ENCODE data around the gene MYDGF. TPM values are rescaled to one million over a fixed set of nuclear protein-coding genes. Genes with fewer than 3 reads are reported as not detected.

MYDGF gene
- total and polyA plus RNA-seq, 9 of the 15 experiments (the other 6 are each of a cell fraction or from before 2014, with no cell fraction given): 4.2 to 141 (median 82.1) TPM

- DNase-seq (ENCODE audit: extremely low read depth in 1 of 4, low spot score in 3 of 4) (no peak), ATAC-seq (no peak), FAIRE-seq (no peak)
- ChIA-PET CTCF (ENCODE audit: low intra/inter-chr PET ratio) (no interaction called here), POLR2A (no interaction called here)
- Histone ChIP-seq H3K9me3 (replicated peaks; ENCODE audit: control insufficient read depth, insufficient read depth, low read depth, low read length) (no peaks in the 10 kb centered on the region), H3K4me2 (ENCODE audit: insufficient read depth, low read length) (no peak overlapping the region), H2AFZ (ENCODE audit: low read depth, low read length) (no peak overlapping the region), H3K36me3 (ENCODE audit: control insufficient read depth, insufficient read depth, low read length) (peaks cover 71% of the 10 kb centered on the region; the same call in 2 of the 3 replicates), H3K9me1 (ENCODE audit: control insufficient read depth, insufficient read depth, low read length) (no peaks in the 10 kb centered on the region), H4K20me1 (replicated peaks; ENCODE audit: control insufficient read depth, insufficient read depth, low read length) (no peaks in the 10 kb centered on the region), H3K9ac (ENCODE audit: insufficient read depth in 1 of 2, low read depth in 2 of 2, low read length in 2 of 2) (no peak overlapping the region), H3K4me3 (no peak overlapping the region), H3K27ac (ENCODE audit: extremely low read depth, low read depth, low read length) (no peak overlapping the region), H3K27me3 (ENCODE audit: control insufficient read depth in 2 of 2, insufficient read depth in 2 of 2, low read length in 2 of 2) (no peaks in the 10 kb centered on the region), H3K4me1 (replicated peaks in 1 of 2; ENCODE audit: control insufficient read depth in 2 of 2, insufficient read depth in 2 of 2, low read length in 2 of 2) (peaks cover 0 to 15% of the 10 kb centered on the region in 2 experiments; a peak in 2 of 5 replicates), H3K79me2 (ENCODE audit: control insufficient read depth, insufficient read depth, low read length) (no peaks in the 10 kb centered on the region)
- no TSS peak for BruUV-seq (replicated peaks)
- intact Hi-C loops (cut with micrococcal nuclease) (no loop called here), in situ Hi-C loops (cut with MboI) (no loop called here)
- TF ChIP-seq SREBF2 (CRISPR knock-in tag; IDR thresholded peaks at IDR 0.05): no peak
- no peak for TF ChIP-seq PPARD (CRISPR knock-in tag; IDR thresholded peaks at IDR 0.05)
- no peak for TF ChIP-seq HDAC3 (IDR thresholded peaks at IDR 0.05; ENCODE audit: borderline replicate concordance, partially characterized antibody)
- no peak for TF ChIP-seq EZH2 (IDR thresholded peaks at IDR 0.05; ENCODE audit: borderline replicate concordance, low read depth, low read length)
- 92% methylated on average over 10 of the region's 10 CpGs for WGBS (ENCODE audit: insufficient coverage, low coverage, missing lambda C conversion rate)
Measured at GRCh38 chr19:4707956-4708650, 38.0 kb upstream of the MYDGF start.

DNA sequence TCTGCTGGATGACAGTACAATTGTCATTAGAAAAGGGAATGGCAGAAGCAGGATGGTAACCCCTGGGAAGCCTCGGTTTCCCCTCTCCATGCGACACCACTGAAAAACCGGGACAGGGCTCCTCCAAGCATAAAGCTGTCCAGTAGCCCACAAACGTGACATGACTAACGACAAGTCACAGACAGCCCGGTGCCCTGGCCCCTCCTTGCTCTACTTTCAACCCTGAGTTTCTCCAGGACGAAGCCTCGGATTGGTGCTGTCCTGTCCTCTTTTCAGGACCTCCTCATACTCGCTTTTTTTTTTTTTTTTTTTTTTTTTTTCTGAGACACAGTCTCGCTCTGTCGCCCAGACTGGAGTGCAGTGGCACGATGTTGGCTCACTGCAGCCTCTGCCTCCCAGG lies 37.2 kb upstream of the MYDGF start:
- TF ChIP-seq TRIM24 (IDR thresholded peaks at IDR 0.05): no peak
- no peak for TF ChIP-seq CC2D1A (IDR thresholded peaks at IDR 0.05)
- TF ChIP-seq ATF3 (IDR thresholded peaks at IDR 0.05): no peak
- no peak for TF ChIP-seq ATF3 (CRISPR knock-in tag; conservative IDR thresholded peaks at IDR 0.05)
- no peak for TF ChIP-seq ZNF717 (CRISPR knock-in tag; IDR thresholded peaks at IDR 0.05)
- TF ChIP-seq CSDE1 (IDR thresholded peaks at IDR 0.05): no peak
- no peak for TF ChIP-seq TFAM (CRISPR knock-in tag; conservative IDR thresholded peaks at IDR 0.05)
- ATAC-seq (no peak), FAIRE-seq (no peak), DNase-seq (ENCODE audit: extremely low read depth in 1 of 4, low spot score in 3 of 4) (no peak)
- Histone ChIP-seq H3K27ac (ENCODE audit: extremely low read depth, low read depth, low read length) (no peak overlapping the region), H2AFZ (ENCODE audit: low read depth, low read length) (no peak overlapping the region), H3K4me2 (ENCODE audit: insufficient read depth, low read length) (no peak overlapping the region), H3K79me2 (ENCODE audit: control insufficient read depth, insufficient read depth, low read length) (no peaks in the 10 kb centered on the region), H3K9ac (ENCODE audit: insufficient read depth in 1 of 2, low read depth in 2 of 2, low read length in 2 of 2) (no peak overlapping the region), H3K4me3 (no peak overlapping the region), H3K36me3 (ENCODE audit: control insufficient read depth, insufficient read depth, low read length) (peaks cover 70% of the 10 kb centered on the region; the same call in 2 of the 3 replicates), H4K20me1 (replicated peaks; ENCODE audit: control insufficient read depth, insufficient read depth, low read length) (no peaks in the 10 kb centered on the region), H3K27me3 (ENCODE audit: control insufficient read depth in 2 of 2, insufficient read depth in 2 of 2, low read length in 2 of 2) (no peaks in the 10 kb centered on the region), H3K4me1 (replicated peaks in 1 of 2; ENCODE audit: control insufficient read depth in 2 of 2, insufficient read depth in 2 of 2, low read length in 2 of 2) (peaks cover 0 to 19% of the 10 kb centered on the region in 2 experiments; a peak in 2 of 5 replicates), H3K9me1 (ENCODE audit: control insufficient read depth, insufficient read depth, low read length) (no peaks in the 10 kb centered on the region), H3K9me3 (replicated peaks; ENCODE audit: control insufficient read depth, insufficient read depth, low read depth, low read length) (no peaks in the 10 kb centered on the region)
- ChIA-PET POLR2A (no interaction called here), CTCF (ENCODE audit: low intra/inter-chr PET ratio) (no interaction called here)
- in situ Hi-C loops (cut with MboI) (no loop called here), intact Hi-C loops (cut with micrococcal nuclease) (no loop called here)
- BruUV-seq (replicated peaks): no TSS peak
- 91% methylated on average over 9 of the region's 12 CpGs for WGBS (ENCODE audit: insufficient coverage, low coverage, missing lambda C conversion rate)

Data from K562 (cell line).